ENCODE results near the gene ERC2.

DNA sequence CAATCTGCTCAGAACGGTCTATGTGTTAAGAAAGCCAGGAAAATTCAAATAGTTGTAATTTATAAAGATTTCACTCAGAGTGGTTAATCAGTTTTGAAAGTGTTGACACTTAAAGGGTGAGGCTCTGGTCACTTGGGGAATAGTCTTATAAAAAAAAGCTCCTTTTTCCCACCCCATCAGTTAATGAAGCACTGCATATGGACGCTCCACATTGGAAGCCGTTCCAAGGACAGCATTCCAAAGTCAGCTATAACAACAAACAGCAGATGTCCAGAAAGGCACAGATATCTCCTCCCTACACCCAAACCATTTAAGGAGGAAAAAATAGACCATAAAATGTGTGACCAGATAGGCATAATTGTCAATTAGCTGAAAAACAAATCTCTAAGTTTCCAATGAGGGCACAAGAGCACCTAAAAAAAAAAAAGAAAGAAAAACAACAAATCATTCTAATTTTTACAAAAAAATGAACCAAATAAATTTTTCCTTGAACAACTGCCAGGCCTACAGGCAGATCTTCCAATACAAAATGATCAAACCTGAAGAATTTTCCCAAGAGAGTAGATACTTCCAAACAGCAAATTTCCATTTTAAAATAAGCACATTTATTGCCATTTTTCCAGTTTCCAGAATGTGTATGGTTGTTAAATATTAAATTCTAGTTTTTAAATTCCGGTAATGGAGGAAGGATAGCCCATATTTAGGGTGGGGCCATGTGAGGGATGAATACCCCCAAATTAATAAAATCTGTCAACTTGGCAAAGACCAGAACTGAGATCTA, 198.3 kb downstream of the ERC2 start:
- TF ChIP-seq, protein P1, sequence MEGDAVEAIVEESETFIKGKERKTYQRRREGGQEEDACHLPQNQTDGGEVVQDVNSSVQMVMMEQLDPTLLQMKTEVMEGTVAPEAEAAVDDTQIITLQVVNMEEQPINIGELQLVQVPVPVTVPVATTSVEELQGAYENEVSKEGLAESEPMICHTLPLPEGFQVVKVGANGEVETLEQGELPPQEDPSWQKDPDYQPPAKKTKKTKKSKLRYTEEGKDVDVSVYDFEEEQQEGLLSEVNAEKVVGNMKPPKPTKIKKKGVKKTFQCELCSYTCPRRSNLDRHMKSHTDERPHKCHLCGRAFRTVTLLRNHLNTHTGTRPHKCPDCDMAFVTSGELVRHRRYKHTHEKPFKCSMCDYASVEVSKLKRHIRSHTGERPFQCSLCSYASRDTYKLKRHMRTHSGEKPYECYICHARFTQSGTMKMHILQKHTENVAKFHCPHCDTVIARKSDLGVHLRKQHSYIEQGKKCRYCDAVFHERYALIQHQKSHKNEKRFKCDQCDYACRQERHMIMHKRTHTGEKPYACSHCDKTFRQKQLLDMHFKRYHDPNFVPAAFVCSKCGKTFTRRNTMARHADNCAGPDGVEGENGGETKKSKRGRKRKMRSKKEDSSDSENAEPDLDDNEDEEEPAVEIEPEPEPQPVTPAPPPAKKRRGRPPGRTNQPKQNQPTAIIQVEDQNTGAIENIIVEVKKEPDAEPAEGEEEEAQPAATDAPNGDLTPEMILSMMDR (IDR thresholded peaks at IDR 0.05) = no peak
- no peak for TF ChIP-seq POLR2A (IDR thresholded peaks at IDR 0.05)
